Endothelial cell of umbilical vein (primary cell): ENCODE results near the gene AGBL4. TPM values are rescaled to one million over a fixed set of nuclear protein-coding genes. Genes with fewer than 3 reads are reported as not detected.

Experiments used
- BruUV-seq: library from RNA; stranded (reverse); fragments of 400-500 nt; replicated peaks from 2 replicates; lab custom pipeline; 2021; lab: Mats Ljungman, UMichigan
- CTCF ChIA-PET: fragments of 300-600, 350-600 bp; sonication (Branson Sonifier 250); formaldehyde crosslinking; loops from one replicate; lab custom pipeline; 2021; ENCODE audit warnings: antibody characterized with exemption, inconsistent platforms; lab: Charles Lee
- POLR2A ChIA-PET: fragments of 300-600, 350-600 bp; sonication (Branson Sonifier 250); formaldehyde crosslinking; loops from one replicate; lab custom pipeline; 2021; ENCODE audit warnings: antibody characterized with exemption, inconsistent platforms; lab: Charles Lee
- DNase-seq: peaks from one replicate; pipeline ENCODE4 v3.0.0-alpha.2; 2011; ENCODE audit warnings: low read depth, low spot score
- FAIRE-seq: peaks from 2 replicates; lab custom pipeline; 2011; peaks lifted over from hg19 to GRCh38; lab: Jason Lieb, UNC
- H2AFZ ChIP-seq: 2 replicates; pipeline ENCODE4 v1.6.0; 2012; ENCODE audit warnings: low read depth, low read length, control low read depth, inconsistent platforms
- H3K27ac ChIP-seq: 2 replicates; pipeline ENCODE4 v1.5.1; 2011; ENCODE audit warnings: low read depth, mild to moderate bottlenecking, control low read depth, low read length, moderate library complexity; ENCODE audit not compliant: insufficient read depth
- H3K27me3 ChIP-seq, 2 experiments: 2 replicates each; pipeline versions ENCODE4 v1.6.0 to v1.6.1; 2011; ENCODE audit warnings: low read length in 2 of 2, mixed read lengths in 1 of 2; ENCODE audit not compliant: control insufficient read depth in 2 of 2, insufficient read depth in 2 of 2
- H3K36me3 ChIP-seq, 2 experiments: 2 replicates in 1 of 2; 3 replicates in 1 of 2; pipeline ENCODE4 v1.5.1; 2011; ENCODE audit warnings: low read length in 2 of 2, mild to moderate bottlenecking in 1 of 2, moderate library complexity in 1 of 2; ENCODE audit not compliant: control insufficient read depth in 2 of 2, insufficient read depth in 2 of 2; ENCODE audit errors: extremely low read depth in 1 of 2
- H3K4me1 ChIP-seq: 3 replicates; pipeline ENCODE4 v1.5.1; 2011; ENCODE audit warnings: mild to moderate bottlenecking, low read length; ENCODE audit not compliant: control insufficient read depth, insufficient read depth; ENCODE audit errors: extremely low read depth
- H3K4me2 ChIP-seq: 2 replicates; pipeline ENCODE4 v1.6.1; 2011; ENCODE audit warnings: low read length, control low read depth, mixed read lengths; ENCODE audit not compliant: insufficient read depth
- H3K4me3 ChIP-seq, 3 experiments: fragments of 200-600 bp in 1 of 3; sonication (generic), shearing (Covaris generic) in 1 of 3; replicated peaks in 1 of 3; 2 replicates each; pipeline ENCODE4 v1.5.1; 2011 to 2016; ENCODE audit warnings: control low read depth in 3 of 3, low read length in 3 of 3, mild to moderate bottlenecking in 2 of 3, inconsistent platforms in 1 of 3, low read depth in 1 of 3, moderate library complexity in 1 of 3; ENCODE audit not compliant: insufficient read depth in 1 of 3
- H3K79me2 ChIP-seq: 2 replicates; pipeline ENCODE4 v1.6.0; 2012; ENCODE audit warnings: low read length, inconsistent platforms; ENCODE audit not compliant: control insufficient read depth, insufficient read depth
- H3K9ac ChIP-seq: replicated peaks from 2 replicates; pipeline ENCODE3; 2011; ENCODE audit warnings: low read length, control low read depth; ENCODE audit not compliant: insufficient read depth; ENCODE audit errors: extremely low read depth
- H3K9me1 ChIP-seq: replicated peaks from 3 replicates; pipeline ENCODE4 v1.6.0; 2011; ENCODE audit warnings: mild to moderate bottlenecking, low read length; ENCODE audit not compliant: control insufficient read depth, insufficient read depth; ENCODE audit errors: extremely low read depth
- H3K9me3 ChIP-seq: replicated peaks from 2 replicates; pipeline ENCODE4 v1.5.1; 2012; ENCODE audit warnings: low read length, inconsistent platforms; ENCODE audit not compliant: control insufficient read depth, insufficient read depth
- H4K20me1 ChIP-seq: replicated peaks from 2 replicates; pipeline ENCODE3; 2011; ENCODE audit warnings: mild to moderate bottlenecking, low read length; ENCODE audit not compliant: control insufficient read depth, insufficient read depth; ENCODE audit errors: extremely low read depth
- EZH2 ChIP-seq: IDR thresholded peaks from 2 replicates; pipeline ENCODE4 v1.6.1; 2012; ENCODE audit warnings: borderline replicate concordance, low read depth, mild to moderate bottlenecking, moderate library complexity, low read length, inconsistent platforms; ENCODE audit not compliant: severe bottlenecking
- FOS ChIP-seq: IDR thresholded peaks from 2 replicates; pipeline ENCODE4 v1.6.1; 2011; ENCODE audit warnings: mild to moderate bottlenecking, low read length, moderate library complexity, borderline replicate concordance; ENCODE audit not compliant: insufficient read depth
- GATA2 ChIP-seq: IDR thresholded peaks from 2 replicates; pipeline ENCODE4 v1.7.0; 2011; ENCODE audit warnings: low read depth, mild to moderate bottlenecking, moderate library complexity, mixed read lengths, low read length; ENCODE audit not compliant: insufficient read length, insufficient read depth
- JUN ChIP-seq: IDR thresholded peaks from 2 replicates; pipeline ENCODE4 v1.6.1; 2011; ENCODE audit warnings: borderline replicate concordance, low read depth; ENCODE audit not compliant: insufficient read length, insufficient read depth
- MYC ChIP-seq: IDR thresholded peaks from one replicate; pipeline ENCODE4 v1.6.1; 2011; ENCODE audit warnings: mild to moderate bottlenecking, low read depth, low read length
- POLR2A ChIP-seq: IDR thresholded peaks from 2 replicates; pipeline ENCODE4 v1.6.1; 2012; ENCODE audit warnings: low read depth, mild to moderate bottlenecking, control low read depth, low read length
- POLR2AphosphoS5 ChIP-seq: IDR thresholded peaks from 2 replicates; pipeline ENCODE4 v1.6.1; 2012; ENCODE audit warnings: low read depth, mild to moderate bottlenecking, control low read depth, low read length, moderate library complexity; ENCODE audit not compliant: insufficient read depth
- dilution Hi-C: fragments of 300-500 bp; cut with MboI; formaldehyde crosslinking; loops from one replicate; pipeline ENCODE4 v1.15.0; 2019; ENCODE audit warnings: low sequenced_read_pairs; ENCODE audit not compliant: extremely low pct_ligation_motif_present
- intact Hi-C: fragments of 100-400 bp; cut with micrococcal nuclease; formaldehyde crosslinking; loops from one replicate; pipeline ENCODE4 v1.10.0; 2022
- polyA plus RNA-seq, 4 experiments: library from polyadenylated mRNA; depleted of rRNA in 3 of 4; stranded (reverse) in 3 of 4; unstranded in 1 of 4; fragments of >200 nt; gene quantifications; 2 replicates each; pipeline versions ENCODE4 v1.2.1 to v1.2.3, GENCODE V29; 2011 to 2012; ENCODE audit warnings: missing spikeins in 1 of 4
- total RNA-seq: library from RNA; stranded (reverse); gene quantifications from 2 replicates; pipeline ENCODE4 v1.2.3, GENCODE V29; 2021
- TF ChIP-seq, protein P1 (sequence below), 2 donors: IDR thresholded peaks; 1 replicate in 1 of 2; 2 replicates in 1 of 2; pipeline ENCODE4 v1.5.1; 2011; ENCODE audit warnings: low read length in 2 of 2, mild to moderate bottlenecking in 2 of 2, moderate library complexity in 2 of 2, control low read depth in 1 of 2, inconsistent platforms in 1 of 2, low read depth in 1 of 2; ENCODE audit not compliant: insufficient read depth in 1 of 2; ENCODE audit errors: extremely low read depth in 1 of 2
- TF ChIP-seq, protein P2 (sequence below): IDR thresholded peaks from 2 replicates; pipeline ENCODE4 v1.6.1; 2011; ENCODE audit not compliant: insufficient read depth, insufficient read length

Gene AGBL4
- total and polyA plus RNA-seq, 2 donors (not counting 3 experiments of a cell fraction or from before 2014, with no cell fraction given), result not detected

DNA sequence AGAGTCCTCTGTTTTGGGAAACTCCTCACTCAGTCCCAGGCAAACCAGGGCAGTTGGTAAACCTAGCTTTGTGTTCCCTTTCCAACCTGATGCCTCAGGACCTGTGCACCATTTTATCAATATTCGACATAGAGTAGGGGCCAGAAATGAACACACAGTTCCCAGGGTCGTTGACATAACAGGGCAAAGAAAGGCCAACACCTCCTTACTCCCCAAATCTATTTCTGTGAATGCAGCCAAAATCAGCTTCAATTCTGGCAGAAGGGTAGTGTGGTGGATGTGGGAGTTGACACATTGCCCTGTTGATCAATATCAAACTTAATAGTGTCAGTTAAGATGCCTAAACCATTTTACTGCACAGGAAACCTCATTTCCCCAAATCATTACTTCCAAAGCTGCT lies 1447.2 kb downstream of the AGBL4 start:
- Histone ChIP-seq H3K4me2 (no peak overlapping the region), H2AFZ (no peak overlapping the region), H3K4me1 (no peaks in the 10 kb centered on the region), H3K4me3 (no peak overlapping the region), H3K9ac (no peak overlapping the region), H3K27me3 (no peaks in the 10 kb centered on the region), H3K9me3 (no peaks in the 10 kb centered on the region), H3K27ac (no peak overlapping the region), H3K79me2 (no peaks in the 10 kb centered on the region), H3K36me3 (no peaks in the 10 kb centered on the region), H3K9me1 (no peaks in the 10 kb centered on the region), H4K20me1 (no peaks in the 10 kb centered on the region)
- intact Hi-C loops, result no loop called here
- DNase-seq (no peak), FAIRE-seq (no peak)
- CTCF ChIA-PET, result no interaction called here
- TF ChIP-seq FOS (no peak), GATA2 (no peak), MYC (no peak), JUN (no peak), POLR2A (no peak), POLR2AphosphoS5 (no peak), EZH2 (no peak)
- TF ChIP-seq, protein P1, sequence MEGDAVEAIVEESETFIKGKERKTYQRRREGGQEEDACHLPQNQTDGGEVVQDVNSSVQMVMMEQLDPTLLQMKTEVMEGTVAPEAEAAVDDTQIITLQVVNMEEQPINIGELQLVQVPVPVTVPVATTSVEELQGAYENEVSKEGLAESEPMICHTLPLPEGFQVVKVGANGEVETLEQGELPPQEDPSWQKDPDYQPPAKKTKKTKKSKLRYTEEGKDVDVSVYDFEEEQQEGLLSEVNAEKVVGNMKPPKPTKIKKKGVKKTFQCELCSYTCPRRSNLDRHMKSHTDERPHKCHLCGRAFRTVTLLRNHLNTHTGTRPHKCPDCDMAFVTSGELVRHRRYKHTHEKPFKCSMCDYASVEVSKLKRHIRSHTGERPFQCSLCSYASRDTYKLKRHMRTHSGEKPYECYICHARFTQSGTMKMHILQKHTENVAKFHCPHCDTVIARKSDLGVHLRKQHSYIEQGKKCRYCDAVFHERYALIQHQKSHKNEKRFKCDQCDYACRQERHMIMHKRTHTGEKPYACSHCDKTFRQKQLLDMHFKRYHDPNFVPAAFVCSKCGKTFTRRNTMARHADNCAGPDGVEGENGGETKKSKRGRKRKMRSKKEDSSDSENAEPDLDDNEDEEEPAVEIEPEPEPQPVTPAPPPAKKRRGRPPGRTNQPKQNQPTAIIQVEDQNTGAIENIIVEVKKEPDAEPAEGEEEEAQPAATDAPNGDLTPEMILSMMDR (IDR thresholded peaks at IDR 0.05; ENCODE audit: extremely low read depth in 1 of 2, insufficient read depth in 1 of 2, low read depth in 1 of 2, low read length in 2 of 2), result no peak
- TF ChIP-seq, protein P2, sequence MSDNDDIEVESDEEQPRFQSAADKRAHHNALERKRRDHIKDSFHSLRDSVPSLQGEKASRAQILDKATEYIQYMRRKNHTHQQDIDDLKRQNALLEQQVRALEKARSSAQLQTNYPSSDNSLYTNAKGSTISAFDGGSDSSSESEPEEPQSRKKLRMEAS, result no peak
- POLR2A ChIA-PET, result no interaction called here
- no TSS peak for BruUV-seq
- dilution Hi-C loops, result no loop called here
